Raji (cell line): Measurements from ENCODE around the gene KIF1C.
A peak's percentile ranks its signal among the peaks of the same experiment; 100 is the strongest.

Source experiments
- POLR2A ChIP-seq: IDR thresholded peaks from 2 replicates; pipeline ENCODE4 v1.6.1; 2011; ENCODE audit warnings: low read depth, low read length, control low read depth; ENCODE audit not compliant: insufficient read depth

KIF1C gene

GRCh38 chr17:5020502-5021023 is 22.8 kb downstream of the KIF1C start:
- no peak for TF ChIP-seq POLR2A

- TF ChIP-seq POLR2A: no peak
These were observed 24.5 kb downstream of the KIF1C start for GRCh38 chr17:5022171-5022711.

- no peak for TF ChIP-seq POLR2A
These were observed 25.9 kb downstream of the KIF1C start for GRCh38 chr17:5023588-5024147.

GRCh38 chr17:5024604-5025003 is 26.9 kb downstream of the KIF1C start:
- TF ChIP-seq POLR2A: no peak

- TF ChIP-seq POLR2A: no peak
These were observed 29.5 kb downstream of the KIF1C start for GRCh38 chr17:5027299-5027698.

GRCh38 chr17:5027916-5028315 is 30.2 kb downstream of the KIF1C start:
- no peak for TF ChIP-seq POLR2A

- TF ChIP-seq POLR2A: peak; percentile 27; the same call in 1 of the 2 replicates
These were observed 33.8 kb downstream of the KIF1C start for GRCh38 chr17:5031365-5032082.

GRCh38 chr17:5032865-5033264 is 35.1 kb downstream of the KIF1C start:
- no peak for TF ChIP-seq POLR2A

- TF ChIP-seq POLR2A: no peak
These were observed 35.7 kb downstream of the KIF1C start for GRCh38 chr17:5033352-5034015.

GRCh38 chr17:5034063-5034462 is 36.3 kb downstream of the KIF1C start:
- TF ChIP-seq POLR2A: no peak

GRCh38 chr17:5034651-5035050 is 36.9 kb downstream of the KIF1C start:
- no peak for TF ChIP-seq POLR2A

- no peak for TF ChIP-seq POLR2A
These were observed 37.6 kb downstream of the KIF1C start, which contains the start of gene SLC52A1 for GRCh38 chr17:5035315-5035714. TSS of gene SLC52A1 (minus strand) at chr17:5035426. CDS start at chr17:5034606, 820 bp downstream.

GRCh38 chr17:5042157-5043022 is 44.6 kb downstream of the KIF1C start:
- TF ChIP-seq POLR2A: no peak

- TF ChIP-seq POLR2A: no peak
These were observed 45.8 kb downstream of the KIF1C start for GRCh38 chr17:5043524-5043923.

GRCh38 chr17:5044630-5045029 is 46.9 kb downstream of the KIF1C start:
- no peak for TF ChIP-seq POLR2A

GRCh38 chr17:5045496-5045895 is 47.7 kb downstream of the KIF1C start:
- no peak for TF ChIP-seq POLR2A
